ENCODE measurements around the gene RBM33. TPM values are rescaled to one million over a fixed set of nuclear protein-coding genes. Genes with fewer than 3 reads are reported as not detected.

The RBM33 gene
- total and polyA plus RNA-seq, 2 of the 8 experiments (the other 6 are each of a cell fraction or from before 2014, with no cell fraction given) = 16.5 to 64.6 TPM

- Histone ChIP-seq H3K4ac (replicated peaks; ENCODE audit: insufficient read length, low read depth, low read length) (no peak overlapping the region), H3K23me2 (ENCODE audit: low read depth, low read length) (no peaks in the 10 kb centered on the region), H3K23ac (ENCODE audit: insufficient read length) (no peak overlapping the region), H3K14ac (ENCODE audit: insufficient read length) (no peak overlapping the region), H3K56ac (replicated peaks; ENCODE audit: insufficient read length, low read depth, low read length) (no peak overlapping the region), H3K27me3 (replicated peaks in 1 of 4; ENCODE audit: control insufficient read depth in 3 of 4, extremely low read depth in 1 of 4, insufficient read depth in 3 of 4, low read length in 3 of 4) (no peaks in the 10 kb centered on the region), H3K9ac (replicated peaks in 1 of 4; ENCODE audit: extremely low read depth in 1 of 4, low read depth in 3 of 4, low read length in 3 of 4) (no peak overlapping the region), H2BK12ac (ENCODE audit: low read depth, low read length) (no peak overlapping the region), H3K27ac (ENCODE audit: low read depth, low read length) (no peak overlapping the region), H2BK15ac (ENCODE audit: low read length) (no peak overlapping the region), H3K4me2 (ENCODE audit: insufficient read depth in 1 of 2, low read depth in 2 of 2, low read length in 2 of 2) (no peak overlapping the region), H3K4me1 (replicated peaks in 1 of 4; ENCODE audit: control insufficient read depth in 3 of 4, insufficient read depth in 4 of 4, low read length in 3 of 4) (peaks cover 0 to 4% (median 2%) of the 10 kb centered on the region in 4 experiments; a peak in 4 of 7 replicates), H4K5ac (ENCODE audit: insufficient read length, low read depth, low read length) (no peak overlapping the region), H2BK20ac (ENCODE audit: low read length) (no peak overlapping the region), H3K79me1 (ENCODE audit: low read depth, low read length) (peaks cover 11% of the 10 kb centered on the region), H2AFZ (ENCODE audit: low read length) (no peak overlapping the region), H4K20me1 (replicated peaks in 1 of 2; ENCODE audit: control insufficient read depth in 1 of 2, insufficient read depth in 2 of 2, low read length in 2 of 2) (peaks cover 3 to 13% of the 10 kb centered on the region in 2 experiments), H3K36me3 (ENCODE audit: control insufficient read depth in 2 of 4, insufficient read depth in 4 of 4, low read length in 3 of 4) (peaks cover 0 to 5% (median 2%) of the 10 kb centered on the region in 4 experiments; a peak in 2 of 8 replicates), H2BK120ac (replicated peaks; ENCODE audit: low read depth, low read length) (no peak overlapping the region), H2BK5ac (ENCODE audit: low read depth, low read length) (no peak overlapping the region), H2AK5ac (ENCODE audit: low read depth, low read length) (no peak overlapping the region), H3K18ac (ENCODE audit: extremely low read depth, low read length) (no peak overlapping the region), H3K79me2 (ENCODE audit: control insufficient read depth in 1 of 2, insufficient read depth in 2 of 2, low read length in 2 of 2) (peaks cover 3 to 95% of the 10 kb centered on the region in 2 experiments; a peak in 3 of 4 replicates), H3K9me3 (ENCODE audit: insufficient read depth in 2 of 2, low read depth in 1 of 2, low read length in 1 of 2) (peaks cover 6 to 8% of the 10 kb centered on the region in 2 experiments; a peak in 2 of 4 replicates), H4K8ac (ENCODE audit: extremely low read depth, insufficient read depth, low read length) (no peak overlapping the region), H3K4me3 (ENCODE audit: extremely low read depth in 1 of 4, insufficient read depth in 2 of 4, low read depth in 3 of 4, low read length in 4 of 4) (no peak overlapping the region), H4K91ac (replicated peaks; ENCODE audit: insufficient read length, low read length) (no peak overlapping the region)
- FAIRE-seq (no peak), DNase-seq (ENCODE audit: low read depth in 1 of 2, low spot score in 2 of 2) (no peak)
- CTCF ChIA-PET (ENCODE audit: partially characterized antibody) = interaction anchor here (1.0 kb wide), 1 partner anchor 14 kb away, joined by 5 read pairs; no protein-coding TSS in a partner anchor
- POLR2A ChIA-PET (ENCODE audit: partially characterized antibody) = no interaction called here
- TF ChIP-seq CBX5 (IDR thresholded peaks at IDR 0.05; ENCODE audit: low read depth, low read length) (no peak), TEAD4 (IDR thresholded peaks at IDR 0.05; ENCODE audit: low read depth, low read length) (no peak), GABPA (IDR thresholded peaks at IDR 0.05; ENCODE audit: borderline replicate concordance, insufficient read depth, low read length) (no peak), MAFK (IDR thresholded peaks at IDR 0.05; ENCODE audit: low read depth, low read length) (no peak), CBX8 (IDR thresholded peaks at IDR 0.05; ENCODE audit: borderline replicate concordance, low read depth, low read length) (no peak), SAP30 (IDR thresholded peaks at IDR 0.05; ENCODE audit: insufficient read depth, insufficient replicate concordance, low read length) (no peak), SIRT6 (IDR thresholded peaks at IDR 0.05; ENCODE audit: low read length) (no peak), POLR2AphosphoS5 (IDR thresholded peaks at IDR 0.05; ENCODE audit: low read depth, low read length) (no peak), SIX5 (IDR thresholded peaks at IDR 0.05; ENCODE audit: low read depth, low read length) (no peak), JUND (IDR thresholded peaks at IDR 0.05; ENCODE audit: low read length) (no peak), HDAC6 (IDR thresholded peaks at IDR 0.05; ENCODE audit: low read depth, low read length) (no peak), ASH2L (IDR thresholded peaks at IDR 0.05; ENCODE audit: low read length) (no peak), PHF8 (conservative IDR thresholded peaks at IDR 0.05; ENCODE audit: low read depth, low read length) (no peak)
- TF ChIP-seq, protein P1, sequence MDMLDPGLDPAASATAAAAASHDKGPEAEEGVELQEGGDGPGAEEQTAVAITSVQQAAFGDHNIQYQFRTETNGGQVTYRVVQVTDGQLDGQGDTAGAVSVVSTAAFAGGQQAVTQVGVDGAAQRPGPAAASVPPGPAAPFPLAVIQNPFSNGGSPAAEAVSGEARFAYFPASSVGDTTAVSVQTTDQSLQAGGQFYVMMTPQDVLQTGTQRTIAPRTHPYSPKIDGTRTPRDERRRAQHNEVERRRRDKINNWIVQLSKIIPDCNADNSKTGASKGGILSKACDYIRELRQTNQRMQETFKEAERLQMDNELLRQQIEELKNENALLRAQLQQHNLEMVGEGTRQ (IDR thresholded peaks at IDR 0.05; ENCODE audit: low read length) = no peak
Observed at GRCh38 chr7:155754165-155754564, 109.7 kb downstream of the RBM33 start.
